K562 (cell line): ENCODE measurements around the gene PDCD1. TPM values are rescaled to one million over a fixed set of nuclear protein-coding genes. Genes with fewer than 3 reads are reported as not detected.
A peak's percentile ranks its signal among the peaks of the same experiment; 100 is the strongest.

ENCODE experiments used
- ATAC-seq: fragments of 200-7000 bp; cut with Tn5 transposase; 3 replicates; pipeline ENCODE4 v1.9.1; 2020; ENCODE audit warnings: moderate library complexity
- BruUV-seq: library from RNA; stranded (reverse); fragments of 400-500 nt; replicated peaks from 2 replicates; lab custom pipeline; 2021; lab: Mats Ljungman, UMichigan
- CTCF ChIA-PET: fragments of 300-600 bp; formaldehyde crosslinking; extraction: SDS; loops from one replicate; lab custom pipeline; 2021; ENCODE audit warnings: low intra/inter-chr PET ratio; lab: Yijun Ruan, JAX
- POLR2A ChIA-PET: fragments of 300-600, 350-650 bp; sonication (Branson Sonifier 250); formaldehyde crosslinking; extraction: SDS; loops from one replicate; lab custom pipeline; 2021; ENCODE audit warnings: antibody characterized with exemption, inconsistent platforms; lab: Yijun Ruan, JAX
- DNase-seq, 4 experiments: peaks; one replicate each; pipeline versions ENCODE4 v3.0.0 to v3.0.0-alpha.2; 2011 to 2018; ENCODE audit warnings: low spot score in 3 of 4, mixed read lengths in 3 of 4; ENCODE audit errors: extremely low read depth in 1 of 4
- FAIRE-seq: peaks from 2 replicates; lab custom pipeline; 2011; peaks lifted over from hg19 to GRCh38; lab: Jason Lieb, UNC
- H2AFZ ChIP-seq: 2 replicates; pipeline ENCODE4 v1.6.0; 2011; ENCODE audit warnings: low read depth, low read length, control low read depth, inconsistent platforms
- H3K27ac ChIP-seq: fragments of 200-600 bp; 3 replicates; pipeline ENCODE4 v1.8.0; 2011; ENCODE audit warnings: low read depth, mild to moderate bottlenecking, control low read depth, inconsistent platforms, low read length, moderate library complexity, mixed read lengths; ENCODE audit errors: extremely low read depth
- H3K27me3 ChIP-seq, 2 experiments: fragments of 300-600 bp in 1 of 2; 2 replicates in 1 of 2; 3 replicates in 1 of 2; pipeline versions ENCODE4 v1.6.0 to v1.8.0; 2011; ENCODE audit warnings: inconsistent platforms in 2 of 2, low read length in 2 of 2, mild to moderate bottlenecking in 1 of 2, mixed read lengths in 1 of 2, moderate library complexity in 1 of 2; ENCODE audit not compliant: control insufficient read depth in 2 of 2, insufficient read depth in 2 of 2
- H3K36me3 ChIP-seq: fragments of 300-600 bp; 3 replicates; pipeline ENCODE4 v1.8.0; 2011; ENCODE audit warnings: mild to moderate bottlenecking, low read length, inconsistent platforms; ENCODE audit not compliant: control insufficient read depth, insufficient read depth
- H3K4me1 ChIP-seq, 2 experiments: fragments of 200-600 bp in 1 of 2; replicated peaks in 1 of 2; 2 replicates in 1 of 2; 3 replicates in 1 of 2; pipeline versions ENCODE4 v1.5.1 to v1.8.0; 2011; ENCODE audit warnings: inconsistent platforms in 2 of 2, low read length in 2 of 2, mild to moderate bottlenecking in 1 of 2, mixed read lengths in 1 of 2, moderate library complexity in 1 of 2; ENCODE audit not compliant: control insufficient read depth in 2 of 2, insufficient read depth in 2 of 2
- H3K4me2 ChIP-seq: 2 replicates; pipeline ENCODE4 v1.6.1; 2011; ENCODE audit warnings: low read length, control low read depth, inconsistent platforms, mixed read lengths; ENCODE audit not compliant: insufficient read depth
- H3K4me3 ChIP-seq: fragments of 200-600 bp; sonication (generic), shearing (Covaris generic); 2 replicates; pipeline ENCODE4 v1.5.1; 2016; ENCODE audit warnings: control low read depth, inconsistent platforms
- H3K79me2 ChIP-seq: fragments of 200-600 bp; 3 replicates; pipeline ENCODE4 v1.8.0; 2011; ENCODE audit warnings: low read length, inconsistent platforms; ENCODE audit not compliant: control insufficient read depth, insufficient read depth
- H3K9ac ChIP-seq, 2 experiments: 2 replicates each; pipeline versions ENCODE4 v1.6.0 to v1.6.1; 2011; ENCODE audit warnings: low read depth in 2 of 2, low read length in 2 of 2, control low read depth in 1 of 2, inconsistent platforms in 1 of 2, mild to moderate bottlenecking in 1 of 2, mixed read lengths in 1 of 2; ENCODE audit not compliant: insufficient read depth in 1 of 2
- H3K9me1 ChIP-seq: one replicate; pipeline ENCODE4 v1.6.0; 2011; ENCODE audit warnings: inconsistent platforms, mild to moderate bottlenecking, low read length, moderate library complexity; ENCODE audit not compliant: control insufficient read depth, insufficient read depth
- H3K9me3 ChIP-seq: replicated peaks from 2 replicates; pipeline ENCODE4 v1.5.1; 2011; ENCODE audit warnings: low read depth, low read length, inconsistent platforms; ENCODE audit not compliant: control insufficient read depth, insufficient read depth
- H4K20me1 ChIP-seq: replicated peaks from 2 replicates; pipeline ENCODE4 v1.6.1; 2011; ENCODE audit warnings: low read length, inconsistent platforms, mixed read lengths; ENCODE audit not compliant: control insufficient read depth, insufficient read depth
- DNMT1 ChIP-seq: fragments of 450-650 bp; IDR thresholded peaks from 2 replicates; pipeline ENCODE4 v1.6.1; 2016; ENCODE audit warnings: antibody characterized with exemption, mild to moderate bottlenecking
- ESRRA ChIP-seq: fragments of 450-650 bp; IDR thresholded peaks from 2 replicates; pipeline ENCODE4 v1.6.1; 2014; ENCODE audit warnings: low read depth, mild to moderate bottlenecking, moderate library complexity, borderline replicate concordance
- GABPA ChIP-seq: fragments of 200-800 bp; sonication (Bioruptor generic); conservative IDR thresholded peaks from 2 replicates; pipeline ENCODE4 v1.6.1; 2016; ENCODE audit warnings: low read depth, missing genetic modification characterization, missing compliant biosample characterization
- KAT8 ChIP-seq: fragments of 450-650 bp; IDR thresholded peaks from 2 replicates; pipeline ENCODE4 v1.6.1; 2016; ENCODE audit warnings: low read depth, mild to moderate bottlenecking
- NCOA1 ChIP-seq: fragments of 450-650 bp; IDR thresholded peaks from 2 replicates; pipeline ENCODE4 v1.6.1; 2016; ENCODE audit warnings: low read depth
- PHF20 ChIP-seq: fragments of 450-650 bp; IDR thresholded peaks from 2 replicates; pipeline ENCODE4 v1.6.1; 2018; ENCODE audit not compliant: partially characterized antibody
- SMARCC2 ChIP-seq: fragments of 450-650 bp; IDR thresholded peaks from 2 replicates; pipeline ENCODE4 v1.6.1; 2017; ENCODE audit warnings: antibody characterized with exemption, moderate library complexity, mild to moderate bottlenecking, low read depth
- ZNF408 ChIP-seq: fragments of 250-450 bp; sonication (Bioruptor Pico); IDR thresholded peaks from 2 replicates; pipeline ENCODE4 v1.4.0; 2020; ENCODE audit warnings: low read depth, mild to moderate bottlenecking, moderate library complexity
- ZNF830 ChIP-seq: fragments of 250-450 bp; sonication (Bioruptor Pico); IDR thresholded peaks from 2 replicates; pipeline ENCODE4 v1.5.0; 2021; ENCODE audit warnings: mild to moderate bottlenecking
- WGBS: fragments of 100-300 bp; shearing (Covaris generic); methylation state at CpG from one replicate; pipeline ENCODE4 v1.1.6; 2016; ENCODE audit warnings: low coverage, mixed read lengths; ENCODE audit not compliant: insufficient coverage; ENCODE audit errors: missing lambda C conversion rate; 5-methylcytosine and 5-hydroxymethylcytosine counted together
- in situ Hi-C: fragments of 300-500 bp; cut with MboI; formaldehyde crosslinking; loops from 4 replicates; pipeline ENCODE4 v1.15.0; 2018; ENCODE audit warnings: inconsistent platforms, mixed read lengths
- intact Hi-C: fragments of 100-400 bp; cut with micrococcal nuclease; formaldehyde crosslinking; loops from 2 replicates; pipeline ENCODE4 v1.14.2; 2022
- polyA plus RNA-seq, 8 experiments: library from polyadenylated mRNA; depleted of rRNA in 4 of 8; stranded (reverse) in 5 of 8; unstranded in 3 of 8; fragments of >200 nt; fragmentation: Nextera tagmentation in 2 of 8; fragmentation: Illumina TruSeq in 1 of 8; extraction: Ambion mirVana in 2 of 8; extraction: Trizol in 1 of 8; gene quantifications; 2 replicates each; pipeline versions ENCODE4 v1.2.1 to v1.2.3, GENCODE V29; 2011 to 2014; ENCODE audit warnings: inconsistent platforms in 1 of 8, missing spikeins in 1 of 8
- total RNA-seq, 7 experiments: library from RNA; depleted of rRNA in 6 of 7; stranded (reverse); fragments of >200 nt in 6 of 7; fragmentation: Illumina TruSeq in 2 of 7; extraction: Trizol in 2 of 7; gene quantifications; 2 replicates each; pipeline versions ENCODE4 v1.2.1 to v1.2.3, GENCODE V29; 2011 to 2021; ENCODE audit warnings: low replicate concordance in 1 of 7
- TF ChIP-seq, protein P1 (sequence below): fragments of 450-650 bp; formaldehyde crosslinking; IDR thresholded peaks from 2 replicates; pipeline ENCODE4 v1.4.0; 2022; ENCODE audit warnings: mild to moderate bottlenecking, moderate library complexity
- TF ChIP-seq, protein P2 (sequence below): sonication (generic); formaldehyde crosslinking; IDR thresholded peaks from 2 replicates; pipeline ENCODE4 v1.8.1; 2023; ENCODE audit warnings: mild to moderate bottlenecking, missing genetic modification reagents
- TF ChIP-seq, protein P3 (sequence below): fragments of 250-450 bp; sonication (Bioruptor Pico); IDR thresholded peaks from 2 replicates; pipeline ENCODE4 v1.4.0; 2020
- TF ChIP-seq, protein P4 (sequence below): fragments of 150-350 bp; conservative IDR thresholded peaks from 2 replicates; pipeline ENCODE4 v1.6.1; 2014; ENCODE audit warnings: low read length

The PDCD1 gene
- total and polyA plus RNA-seq, 9 of the 15 experiments (the other 6 are each of a cell fraction or from before 2014, with no cell fraction given), result 0.15 to 2.5 (median 1.0) TPM; not detected in 2

DNA sequence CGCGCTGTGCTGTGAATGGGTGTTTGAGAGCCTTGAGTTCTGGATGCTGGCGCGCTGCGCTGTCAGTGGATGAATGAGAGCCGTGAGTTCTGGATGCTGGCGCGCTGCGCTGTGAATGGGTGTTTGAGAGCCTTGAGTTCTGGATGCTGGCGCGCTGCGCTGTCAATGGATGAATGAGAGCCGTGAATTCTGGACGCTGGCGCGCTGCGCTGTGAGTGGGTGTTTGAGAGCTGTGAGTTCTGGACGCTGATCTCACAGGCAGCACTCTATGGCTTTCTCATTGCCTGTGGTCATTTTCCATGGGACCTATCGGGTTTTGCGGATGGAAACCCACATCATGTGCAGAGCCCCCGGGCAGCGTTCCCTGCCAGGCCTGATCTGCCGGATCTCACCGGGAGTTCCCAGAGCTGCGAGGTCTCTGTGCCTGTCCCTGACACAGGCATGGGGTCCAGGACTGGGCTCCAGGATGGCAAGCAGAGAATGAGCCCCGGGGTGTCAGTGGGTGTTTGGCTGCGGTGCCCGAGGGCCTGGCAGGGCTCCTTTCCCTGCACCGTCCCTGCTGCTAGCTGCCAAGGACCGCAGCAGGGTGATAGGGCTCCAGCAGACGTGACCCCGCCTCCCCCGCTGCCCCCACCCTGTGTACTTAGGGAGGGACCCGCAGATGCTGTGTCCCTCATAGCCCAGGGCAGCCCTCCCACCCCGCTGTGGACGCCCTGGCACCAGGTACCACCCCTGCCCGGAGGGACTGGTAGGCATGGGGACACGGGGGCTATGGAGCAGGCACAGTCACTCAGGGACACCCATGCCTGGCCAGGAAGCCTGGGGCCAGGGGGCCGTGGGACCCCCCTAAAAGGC, 9.7 kb downstream of the PDCD1 start:
- Histone ChIP-seq H3K27me3 (no peaks in the 10 kb centered on the region), H3K36me3 (no peaks in the 10 kb centered on the region), H4K20me1 (no peaks in the 10 kb centered on the region), H3K9ac (no peak overlapping the region; a peak in 1 of 4 replicates), H3K9me1 (no peaks in the 10 kb centered on the region), H3K4me2 (no peak overlapping the region), H3K9me3 (no peaks in the 10 kb centered on the region), H3K4me1 (peaks cover 4 to 47% of the 10 kb centered on the region in 2 experiments), H2AFZ (no peak overlapping the region), H3K4me3 (no peak overlapping the region), H3K27ac (no peak overlapping the region), H3K79me2 (peaks cover 15% of the 10 kb centered on the region; the same call in 2 of the 3 replicates)
- ChIA-PET POLR2A (no interaction called here), CTCF (no interaction called here)
- in situ Hi-C loops (no loop called here), intact Hi-C loops (no loop called here)
- DNase-seq, result peak in 1 of 4 experiments; percentile 9
- FAIRE-seq, result no peak
- BruUV-seq, result no TSS peak
- ATAC-seq, result no peak
- 64% methylated on average over 16 of the region's 39 CpGs for WGBS
- TF ChIP-seq NCOA1 (no peak), ESRRA (no peak), ZNF408 (CRISPR knock-in tag) (no peak), KAT8 (no peak), DNMT1 (no peak), GABPA (tag) (no peak), PHF20 (no peak), ZNF830 (CRISPR knock-in tag) (no peak), SMARCC2 (no peak)
- TF ChIP-seq, protein P1, sequence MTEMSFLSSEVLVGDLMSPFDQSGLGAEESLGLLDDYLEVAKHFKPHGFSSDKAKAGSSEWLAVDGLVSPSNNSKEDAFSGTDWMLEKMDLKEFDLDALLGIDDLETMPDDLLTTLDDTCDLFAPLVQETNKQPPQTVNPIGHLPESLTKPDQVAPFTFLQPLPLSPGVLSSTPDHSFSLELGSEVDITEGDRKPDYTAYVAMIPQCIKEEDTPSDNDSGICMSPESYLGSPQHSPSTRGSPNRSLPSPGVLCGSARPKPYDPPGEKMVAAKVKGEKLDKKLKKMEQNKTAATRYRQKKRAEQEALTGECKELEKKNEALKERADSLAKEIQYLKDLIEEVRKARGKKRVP (CRISPR knock-in tag), result no peak
- TF ChIP-seq, protein P2, sequence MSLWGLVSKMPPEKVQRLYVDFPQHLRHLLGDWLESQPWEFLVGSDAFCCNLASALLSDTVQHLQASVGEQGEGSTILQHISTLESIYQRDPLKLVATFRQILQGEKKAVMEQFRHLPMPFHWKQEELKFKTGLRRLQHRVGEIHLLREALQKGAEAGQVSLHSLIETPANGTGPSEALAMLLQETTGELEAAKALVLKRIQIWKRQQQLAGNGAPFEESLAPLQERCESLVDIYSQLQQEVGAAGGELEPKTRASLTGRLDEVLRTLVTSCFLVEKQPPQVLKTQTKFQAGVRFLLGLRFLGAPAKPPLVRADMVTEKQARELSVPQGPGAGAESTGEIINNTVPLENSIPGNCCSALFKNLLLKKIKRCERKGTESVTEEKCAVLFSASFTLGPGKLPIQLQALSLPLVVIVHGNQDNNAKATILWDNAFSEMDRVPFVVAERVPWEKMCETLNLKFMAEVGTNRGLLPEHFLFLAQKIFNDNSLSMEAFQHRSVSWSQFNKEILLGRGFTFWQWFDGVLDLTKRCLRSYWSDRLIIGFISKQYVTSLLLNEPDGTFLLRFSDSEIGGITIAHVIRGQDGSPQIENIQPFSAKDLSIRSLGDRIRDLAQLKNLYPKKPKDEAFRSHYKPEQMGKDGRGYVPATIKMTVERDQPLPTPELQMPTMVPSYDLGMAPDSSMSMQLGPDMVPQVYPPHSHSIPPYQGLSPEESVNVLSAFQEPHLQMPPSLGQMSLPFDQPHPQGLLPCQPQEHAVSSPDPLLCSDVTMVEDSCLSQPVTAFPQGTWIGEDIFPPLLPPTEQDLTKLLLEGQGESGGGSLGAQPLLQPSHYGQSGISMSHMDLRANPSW (CRISPR knock-in tag), result no peak
- TF ChIP-seq, protein P3, sequence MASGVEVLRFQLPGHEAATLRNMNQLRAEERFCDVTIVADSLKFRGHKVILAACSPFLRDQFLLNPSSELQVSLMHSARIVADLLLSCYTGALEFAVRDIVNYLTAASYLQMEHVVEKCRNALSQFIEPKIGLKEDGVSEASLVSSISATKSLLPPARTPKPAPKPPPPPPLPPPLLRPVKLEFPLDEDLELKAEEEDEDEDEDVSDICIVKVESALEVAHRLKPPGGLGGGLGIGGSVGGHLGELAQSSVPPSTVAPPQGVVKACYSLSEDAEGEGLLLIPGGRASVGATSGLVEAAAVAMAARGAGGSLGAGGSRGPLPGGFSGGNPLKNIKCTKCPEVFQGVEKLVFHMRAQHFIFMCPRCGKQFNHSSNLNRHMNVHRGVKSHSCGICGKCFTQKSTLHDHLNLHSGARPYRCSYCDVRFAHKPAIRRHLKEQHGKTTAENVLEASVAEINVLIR (CRISPR knock-in tag), result no peak
- TF ChIP-seq, protein P4, sequence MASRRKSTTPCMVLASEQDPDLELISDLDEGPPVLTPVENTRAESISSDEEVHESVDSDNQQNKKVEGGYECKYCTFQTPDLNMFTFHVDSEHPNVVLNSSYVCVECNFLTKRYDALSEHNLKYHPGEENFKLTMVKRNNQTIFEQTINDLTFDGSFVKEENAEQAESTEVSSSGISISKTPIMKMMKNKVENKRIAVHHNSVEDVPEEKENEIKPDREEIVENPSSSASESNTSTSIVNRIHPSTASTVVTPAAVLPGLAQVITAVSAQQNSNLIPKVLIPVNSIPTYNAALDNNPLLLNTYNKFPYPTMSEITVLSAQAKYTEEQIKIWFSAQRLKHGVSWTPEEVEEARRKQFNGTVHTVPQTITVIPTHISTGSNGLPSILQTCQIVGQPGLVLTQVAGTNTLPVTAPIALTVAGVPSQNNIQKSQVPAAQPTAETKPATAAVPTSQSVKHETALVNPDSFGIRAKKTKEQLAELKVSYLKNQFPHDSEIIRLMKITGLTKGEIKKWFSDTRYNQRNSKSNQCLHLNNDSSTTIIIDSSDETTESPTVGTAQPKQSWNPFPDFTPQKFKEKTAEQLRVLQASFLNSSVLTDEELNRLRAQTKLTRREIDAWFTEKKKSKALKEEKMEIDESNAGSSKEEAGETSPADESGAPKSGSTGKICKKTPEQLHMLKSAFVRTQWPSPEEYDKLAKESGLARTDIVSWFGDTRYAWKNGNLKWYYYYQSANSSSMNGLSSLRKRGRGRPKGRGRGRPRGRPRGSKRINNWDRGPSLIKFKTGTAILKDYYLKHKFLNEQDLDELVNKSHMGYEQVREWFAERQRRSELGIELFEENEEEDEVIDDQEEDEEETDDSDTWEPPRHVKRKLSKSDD, result no peak
